ENCODE data around the gene CNEP1R1. TPM values are rescaled to one million over a fixed set of nuclear protein-coding genes. Genes with fewer than 3 reads are reported as not detected.

CNEP1R1 gene
- total RNA-seq, 1 experiment from 2014 or later = 18.5 TPM

GRCh38 chr16:50038286-50038685, 13.3 kb downstream of the CNEP1R1 start:
- H3K9ac ChIP-seq (ENCODE audit: extremely low read depth, insufficient read length, low read length) = no peak overlapping the region
- H4K91ac ChIP-seq (ENCODE audit: insufficient read length, low read depth, low read length) = no peak overlapping the region

More at GRCh38 chr16:50038286-50038685, 13.3 kb downstream of the CNEP1R1 start:
- Histone ChIP-seq H4K8ac (replicated peaks; ENCODE audit: insufficient read length, low read depth, low read length) (no peak overlapping the region), H3K79me2 (ENCODE audit: insufficient read depth, low read length) (no peaks in the 10 kb centered on the region), H2BK15ac (ENCODE audit: low read depth, low read length) (no peak overlapping the region), H3K4me2 (ENCODE audit: insufficient read depth, insufficient read length, low read length) (no peak overlapping the region), H2BK12ac (ENCODE audit: insufficient read length, low read depth, low read length) (no peak overlapping the region), H4K20me1 (ENCODE audit: control insufficient read depth, insufficient read depth, insufficient read length) (no peaks in the 10 kb centered on the region), H3K56ac (ENCODE audit: insufficient read length, low read depth, low read length) (no peak overlapping the region), H3K9me3 (ENCODE audit: control insufficient read depth, low read depth, low read length) (no peaks in the 10 kb centered on the region), H3K4me1 (ENCODE audit: insufficient read depth, low read length) (peaks cover 2% of the 10 kb centered on the region; the same call in 1 of the 2 replicates), H3K79me1 (ENCODE audit: insufficient read depth, low read depth, low read length, poor library complexity, severe bottlenecking) (no peaks in the 10 kb centered on the region), H2BK20ac (ENCODE audit: low read depth, low read length, poor library complexity, severe bottlenecking) (no peak overlapping the region), H3K27me3 (ENCODE audit: insufficient read depth, low read length) (no peaks in the 10 kb centered on the region), H3T11ph (ENCODE audit: low read length) (no peak overlapping the region), H2BK120ac (ENCODE audit: low read depth, low read length, poor library complexity, severe bottlenecking) (no peak overlapping the region), H3K4ac (ENCODE audit: low read depth, low read length) (no peak overlapping the region), H3K18ac (ENCODE audit: insufficient read length, low read depth, low read length) (no peak overlapping the region), H2BK5ac (ENCODE audit: insufficient read length, low read length) (no peak overlapping the region), H3K23ac (ENCODE audit: insufficient read length, low read depth, low read length) (no peak overlapping the region), H3K14ac (ENCODE audit: insufficient read depth, low read length) (no peak overlapping the region), H2AK5ac (ENCODE audit: insufficient read length, low read length) (no peak overlapping the region), H2AFZ (ENCODE audit: low read length) (no peak overlapping the region), H4K5ac (ENCODE audit: insufficient read length, low read depth, low read length) (no peak overlapping the region), H3K27ac (ENCODE audit: insufficient read length, low read depth, low read length) (no peak overlapping the region), H3K23me2 (ENCODE audit: insufficient read length, low read depth, low read length, poor library complexity, severe bottlenecking) (no peaks in the 10 kb centered on the region)
- no peak for DNase-seq
- Mint-ChIP-seq H3K4me1 (peaks cover 4 to 5% of the 10 kb centered on the region in 2 experiments), H3K9me3 (no peaks in the 10 kb centered on the region), H3K27ac (peak overlapping the region in 2 of 3 experiments; percentile 11 to 18; a peak in 4 of 7 replicates), H3K27me3 (ENCODE audit: low read depth) (no peaks in the 10 kb centered on the region), H3K36me3 (ENCODE audit: insufficient read depth in 1 of 3, low read depth in 3 of 3) (peaks cover 6 to 28% (median 6%) of the 10 kb centered on the region in 3 experiments; a peak in 6 of 7 replicates), H3K4me3 (no peak overlapping the region)
- TF ChIP-seq CTCF (conservative IDR thresholded peaks at IDR 0.05) = no peak
- no CpG with 5 or more reads among the region's 4 CpGs for WGBS (ENCODE audit: extremely low coverage, insufficient read length, low lambda C conversion rate)

Measured in H9 (cell line).